CD4-positive, alpha-beta T cell treated with Interferon gamma for 1 hour (primary cell): Measurements from ENCODE around the gene AVL9.

Source experiments
- DNase-seq: peaks from one replicate; pipeline ENCODE4 v3.0.0-alpha.2; 2020

Gene AVL9

GRCh38 chr7:32535162-32535702 lies 39.9 kb downstream of the AVL9 start:
- DNase-seq, result no peak

- no peak for DNase-seq
Measured at GRCh38 chr7:32536016-32536415, 40.7 kb downstream of the AVL9 start.

GRCh38 chr7:32536585-32536984 lies 41.3 kb downstream of the AVL9 start:
- DNase-seq, result no peak

GRCh38 chr7:32537760-32538159 lies 42.5 kb downstream of the AVL9 start:
- DNase-seq, result no peak

- DNase-seq, result no peak
Measured at GRCh38 chr7:32539366-32539765, 44.1 kb downstream of the AVL9 start.

GRCh38 chr7:32539919-32540531 lies 44.7 kb downstream of the AVL9 start:
- DNase-seq, result no peak

GRCh38 chr7:32542595-32542994 lies 47.3 kb downstream of the AVL9 start:
- DNase-seq, result no peak

- DNase-seq, result no peak
Measured at GRCh38 chr7:32559480-32559879, 64.2 kb downstream of the AVL9 start.

- DNase-seq, result no peak
Measured at GRCh38 chr7:32560075-32560474, 64.8 kb downstream of the AVL9 start.

GRCh38 chr7:32561613-32562012 lies 66.3 kb downstream of the AVL9 start:
- DNase-seq, result no peak

- DNase-seq, result no peak
Measured at GRCh38 chr7:32564542-32564941, 69.3 kb downstream of the AVL9 start.

- DNase-seq, result no peak
Measured at GRCh38 chr7:32569388-32570289, 74.3 kb downstream of the AVL9 start.

GRCh38 chr7:32573110-32573687 lies 77.9 kb downstream of the AVL9 start:
- DNase-seq, result no peak

GRCh38 chr7:32574626-32575025 lies 79.3 kb downstream of the AVL9 start:
- no peak for DNase-seq

- no peak for DNase-seq
Measured at GRCh38 chr7:32577421-32577820, 82.1 kb downstream of the AVL9 start.

GRCh38 chr7:32579776-32580175 lies 84.5 kb downstream of the AVL9 start:
- no peak for DNase-seq

- no peak for DNase-seq
Measured at GRCh38 chr7:32580646-32581045, 85.4 kb downstream of the AVL9 start.

GRCh38 chr7:32582036-32582435 lies 86.7 kb downstream of the AVL9 start:
- DNase-seq, result no peak

GRCh38 chr7:32583791-32584190 lies 88.5 kb downstream of the AVL9 start:
- no peak for DNase-seq

- no peak for DNase-seq
Measured at GRCh38 chr7:32586291-32587221, 91.3 kb downstream of the AVL9 start.

GRCh38 chr7:32587411-32587948 lies 92.2 kb downstream of the AVL9 start:
- no peak for DNase-seq

GRCh38 chr7:32588657-32589056 lies 93.4 kb downstream of the AVL9 start:
- DNase-seq, result no peak
